ENCODE results near the gene JAG2. TPM values are rescaled to one million over a fixed set of nuclear protein-coding genes. Genes with fewer than 3 reads are reported as not detected.

The JAG2 gene
- total and polyA plus RNA-seq, 2 of the 13 experiments (the other 11 are each of a cell fraction or from before 2014, with no cell fraction given): 0.04 to 0.16 TPM

DNA sequence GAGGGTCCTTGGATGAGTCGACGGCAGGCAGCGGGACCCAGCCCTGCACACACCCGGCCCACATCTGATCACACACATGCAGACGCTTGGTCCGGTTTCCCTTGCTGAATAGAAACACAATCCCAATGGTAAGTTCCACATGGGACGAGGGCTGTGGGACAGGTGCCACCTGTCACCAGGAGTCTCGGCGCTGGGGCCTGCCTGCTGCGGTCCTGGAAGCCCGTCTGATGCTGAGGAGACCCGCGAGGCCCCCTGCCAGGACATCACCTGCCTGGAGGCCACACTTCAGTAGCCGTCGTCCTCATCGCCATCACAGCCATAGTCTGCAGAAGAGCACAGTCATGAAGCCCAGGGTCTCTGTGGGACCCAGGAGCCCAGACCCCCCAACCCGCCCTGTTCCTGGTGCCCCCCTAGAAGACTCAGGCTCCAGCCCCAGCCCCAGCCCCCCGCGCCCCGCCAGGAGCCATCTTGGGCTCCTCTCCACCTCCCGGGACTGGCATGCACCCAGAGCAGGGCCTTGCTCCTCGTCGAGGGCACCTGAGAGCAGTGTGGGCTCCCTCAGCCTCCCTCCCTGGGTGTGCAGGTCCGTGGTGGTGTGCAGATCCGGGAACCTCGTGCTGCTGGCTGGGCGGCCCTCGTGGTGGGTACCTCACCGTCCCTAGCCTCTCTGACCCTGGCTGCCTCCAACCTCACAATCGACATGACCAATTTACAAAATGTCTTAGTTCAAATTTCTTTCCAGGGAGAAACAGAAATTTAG is 41.9 kb upstream of the JAG2 start (continued):
- TF ChIP-seq, protein P1, sequence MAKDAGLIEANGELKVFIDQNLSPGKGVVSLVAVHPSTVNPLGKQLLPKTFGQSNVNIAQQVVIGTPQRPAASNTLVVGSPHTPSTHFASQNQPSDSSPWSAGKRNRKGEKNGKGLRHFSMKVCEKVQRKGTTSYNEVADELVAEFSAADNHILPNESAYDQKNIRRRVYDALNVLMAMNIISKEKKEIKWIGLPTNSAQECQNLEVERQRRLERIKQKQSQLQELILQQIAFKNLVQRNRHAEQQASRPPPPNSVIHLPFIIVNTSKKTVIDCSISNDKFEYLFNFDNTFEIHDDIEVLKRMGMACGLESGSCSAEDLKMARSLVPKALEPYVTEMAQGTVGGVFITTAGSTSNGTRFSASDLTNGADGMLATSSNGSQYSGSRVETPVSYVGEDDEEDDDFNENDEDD (CRISPR knock-in tag; IDR thresholded peaks at IDR 0.05; ENCODE audit: borderline replicate concordance): no peak
- TF ChIP-seq ZNF225 (CRISPR knock-in tag; IDR thresholded peaks at IDR 0.05) (no peak), RFXANK (CRISPR knock-in tag; IDR thresholded peaks at IDR 0.05) (no peak), KLF16 (CRISPR knock-in tag; IDR thresholded peaks at IDR 0.05) (no peak), PCBP2 (optimal IDR thresholded peaks at IDR 0.05; ENCODE audit: low read depth, low read length, poor library complexity, severe bottlenecking) (no peak), AGO2 (optimal IDR thresholded peaks at IDR 0.05; ENCODE audit: low read depth, low read length) (no peak), PITX1 (CRISPR knock-in tag; IDR thresholded peaks at IDR 0.05) (no peak), RBM39 (IDR thresholded peaks at IDR 0.05; ENCODE audit: low read depth, low read length, poor library complexity, severe bottlenecking) (no peak)

DNA sequence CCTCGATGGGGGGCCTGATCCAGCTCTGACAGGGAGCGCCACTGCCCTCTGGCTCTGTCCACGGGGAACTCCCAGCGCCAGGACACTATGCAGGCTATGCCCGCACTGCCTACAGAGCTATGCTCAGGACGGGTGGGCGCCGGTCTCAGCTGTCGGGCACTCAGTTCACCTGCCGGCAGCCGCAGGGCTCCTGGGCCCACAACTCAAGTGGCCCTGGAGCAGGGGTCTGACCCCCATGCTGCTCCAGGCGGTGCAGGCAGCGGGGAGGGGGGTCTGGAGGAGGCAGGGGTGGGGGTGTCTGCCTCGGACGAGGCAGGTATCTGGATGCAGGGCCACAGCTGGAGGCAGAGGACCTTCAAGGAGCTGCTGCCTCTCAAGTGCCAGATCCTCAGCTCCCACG is 41.1 kb upstream of the JAG2 start:
- ATAC-seq: no peak
- no peak for FAIRE-seq
- BruUV-seq (replicated peaks): no TSS peak
- intact Hi-C loops (cut with micrococcal nuclease; ENCODE audit: unreplicated experiment): no loop called here
- Histone ChIP-seq H3K79me2 (ENCODE audit: insufficient read depth, low read length) (no peaks in the 10 kb centered on the region), H3K27ac (ENCODE audit: extremely low read length, insufficient read depth, low read length) (no peak overlapping the region), H2AFZ (ENCODE audit: low read length) (no peak overlapping the region), H3K36me3 (replicated peaks in 1 of 2; ENCODE audit: control insufficient read depth in 1 of 2, insufficient read depth in 2 of 2, low read length in 2 of 2) (peaks cover 8 to 10% of the 10 kb centered on the region in 2 experiments; a peak in 3 of 5 replicates), H4K20me1 (ENCODE audit: insufficient read depth, low read length) (no peaks in the 10 kb centered on the region; the same call in 1 of the 2 replicates), H3K9me3 (ENCODE audit: low read length) (no peaks in the 10 kb centered on the region), H3K27me3 (ENCODE audit: control insufficient read depth in 1 of 2, insufficient read depth in 2 of 2, low read length in 2 of 2) (no peaks in the 10 kb centered on the region; a peak in 1 of 5 replicates), H3K4me2 (ENCODE audit: low read depth, low read length) (no peak overlapping the region), H3K9ac (ENCODE audit: insufficient read depth, low read depth, low read length) (no peak overlapping the region), H3K4me3 (replicated peaks in 1 of 3; ENCODE audit: insufficient read depth in 1 of 3, low read depth in 2 of 3, low read length in 3 of 3) (no peak overlapping the region), H3K4me1 (ENCODE audit: insufficient read depth, low read length) (peaks cover 2% of the 10 kb centered on the region; the same call in 1 of the 2 replicates)
- in situ Hi-C loops (cut with HindIII; ENCODE audit: extremely low pct_ligation_motif_present, low pct_unique_long_range_greater_than_20kb): no loop called here
- no peak for DNase-seq (ENCODE audit: low spot score)
- no CpG with 5 or more reads among the region's 16 CpGs for WGBS (ENCODE audit: low lambda C conversion rate)
- POLR2A ChIA-PET: no interaction called here
- CTCF ChIA-PET (ENCODE audit: low intra/inter-chr PET ratio, low total read pairs): no interaction called here
- TF ChIP-seq ZNF629 (CRISPR knock-in tag; conservative IDR thresholded peaks at IDR 0.05) (no peak), ZZZ3 (CRISPR knock-in tag; IDR thresholded peaks at IDR 0.05; ENCODE audit: borderline replicate concordance) (no peak), KMT2B (CRISPR knock-in tag; IDR thresholded peaks at IDR 0.05) (no peak), ZNF614 (CRISPR knock-in tag; IDR thresholded peaks at IDR 0.05; ENCODE audit: borderline replicate concordance) (no peak), PCBP2 (optimal IDR thresholded peaks at IDR 0.05; ENCODE audit: low read depth, low read length, poor library complexity, severe bottlenecking) (no peak), ZNF263 (CRISPR knock-in tag; IDR thresholded peaks at IDR 0.05) (no peak), IRF2 (CRISPR knock-in tag; IDR thresholded peaks at IDR 0.05) (no peak)
- TF ChIP-seq, protein P2, sequence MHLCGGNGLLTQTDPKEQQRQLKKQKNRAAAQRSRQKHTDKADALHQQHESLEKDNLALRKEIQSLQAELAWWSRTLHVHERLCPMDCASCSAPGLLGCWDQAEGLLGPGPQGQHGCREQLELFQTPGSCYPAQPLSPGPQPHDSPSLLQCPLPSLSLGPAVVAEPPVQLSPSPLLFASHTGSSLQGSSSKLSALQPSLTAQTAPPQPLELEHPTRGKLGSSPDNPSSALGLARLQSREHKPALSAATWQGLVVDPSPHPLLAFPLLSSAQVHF (CRISPR knock-in tag; IDR thresholded peaks at IDR 0.05): no peak
- TF ChIP-seq, protein P3, sequence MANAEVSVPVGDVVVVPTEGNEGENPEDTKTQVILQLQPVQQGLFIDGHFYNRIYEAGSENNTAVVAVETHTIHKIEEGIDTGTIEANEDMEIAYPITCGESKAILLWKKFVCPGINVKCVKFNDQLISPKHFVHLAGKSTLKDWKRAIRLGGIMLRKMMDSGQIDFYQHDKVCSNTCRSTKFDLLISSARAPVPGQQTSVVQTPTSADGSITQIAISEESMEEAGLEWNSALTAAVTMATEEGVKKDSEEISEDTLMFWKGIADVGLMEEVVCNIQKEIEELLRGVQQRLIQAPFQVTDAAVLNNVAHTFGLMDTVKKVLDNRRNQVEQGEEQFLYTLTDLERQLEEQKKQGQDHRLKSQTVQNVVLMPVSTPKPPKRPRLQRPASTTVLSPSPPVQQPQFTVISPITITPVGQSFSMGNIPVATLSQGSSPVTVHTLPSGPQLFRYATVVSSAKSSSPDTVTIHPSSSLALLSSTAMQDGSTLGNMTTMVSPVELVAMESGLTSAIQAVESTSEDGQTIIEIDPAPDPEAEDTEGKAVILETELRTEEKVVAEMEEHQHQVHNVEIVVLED (CRISPR knock-in tag; IDR thresholded peaks at IDR 0.05; ENCODE audit: borderline replicate concordance): no peak
- TF ChIP-seq, protein P4, sequence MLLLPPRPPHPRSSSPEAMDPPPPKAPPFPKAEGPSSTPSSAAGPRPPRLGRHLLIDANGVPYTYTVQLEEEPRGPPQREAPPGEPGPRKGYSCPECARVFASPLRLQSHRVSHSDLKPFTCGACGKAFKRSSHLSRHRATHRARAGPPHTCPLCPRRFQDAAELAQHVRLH (CRISPR knock-in tag; IDR thresholded peaks at IDR 0.05; ENCODE audit: borderline replicate concordance, low read depth): no peak
- TF ChIP-seq, protein P5, sequence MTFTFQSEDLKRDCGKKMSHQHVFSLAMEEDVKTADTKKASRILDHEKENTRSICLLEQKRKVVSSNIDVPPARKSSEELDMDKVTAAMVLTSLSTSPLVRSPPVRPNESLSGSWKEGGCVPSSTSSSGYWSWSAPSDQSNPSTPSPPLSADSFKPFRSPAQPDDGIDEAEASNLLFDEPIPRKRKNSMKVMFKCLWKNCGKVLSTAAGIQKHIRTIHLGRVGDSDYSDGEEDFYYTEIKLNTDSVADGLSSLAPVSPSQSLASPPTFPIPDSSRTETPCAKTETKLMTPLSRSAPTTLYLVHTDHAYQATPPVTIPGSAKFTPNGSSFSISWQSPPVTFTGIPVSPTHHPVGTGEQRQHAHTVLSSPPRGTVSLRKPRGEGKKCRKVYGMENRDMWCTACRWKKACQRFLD (CRISPR knock-in tag; IDR thresholded peaks at IDR 0.05; ENCODE audit: borderline replicate concordance): no peak
